Activated B cell treated with CpG ODN at 0.5 μM for 24 hours (primary cell): Measurements from ENCODE around the gene PUDP. TPM values are rescaled to one million over a fixed set of nuclear protein-coding genes. Genes with fewer than 3 reads are reported as not detected.
"Not testable (repeated sequence)": the region's sequence is repeated elsewhere in the genome, so short reads cannot be mapped to it uniquely, and the experiment has no call there.

ENCODE experiments used
- ATAC-seq: fragments of 200-7000 bp; cut with Tn5 transposase; one replicate; pipeline ENCODE4 v1.10.0; 2021; ENCODE audit warnings: low read depth, mild to moderate bottlenecking, moderate library complexity
- CTCF ChIA-PET: fragments of 350-600 bp; sonication (Branson Sonifier 250); formaldehyde crosslinking; loops from one replicate; lab custom pipeline; 2021; ENCODE audit warnings: antibody characterized with exemption; lab: Charles Lee
- POLR2A ChIA-PET: fragments of 350-600 bp; sonication (Branson Sonifier 250); formaldehyde crosslinking; loops from one replicate; lab custom pipeline; 2021; ENCODE audit warnings: antibody characterized with exemption; lab: Charles Lee
- DNase-seq: peaks from one replicate; pipeline ENCODE4 v3.0.0; 2022
- H3K27ac Mint-ChIP-seq: one replicate; pipeline ENCODE4 v1.8.0; 2020; ENCODE audit warnings: mixed read lengths
- H3K27me3 Mint-ChIP-seq: one replicate; pipeline ENCODE4 v1.8.0; 2021; ENCODE audit warnings: mixed read lengths
- H3K36me3 Mint-ChIP-seq: one replicate; pipeline ENCODE4 v1.8.0; 2021; ENCODE audit warnings: low read depth, mixed read lengths
- H3K4me1 Mint-ChIP-seq: one replicate; pipeline ENCODE4 v1.8.0; 2021; ENCODE audit warnings: mixed read lengths
- H3K4me3 Mint-ChIP-seq: one replicate; pipeline ENCODE4 v1.8.0; 2020; ENCODE audit warnings: mild to moderate bottlenecking, mixed read lengths
- H3K9me3 Mint-ChIP-seq: one replicate; pipeline ENCODE4 v1.8.0; 2020; ENCODE audit warnings: mixed read lengths
- CTCF ChIP-seq: fragments of 200-600 bp; IDR thresholded peaks from one replicate; pipeline ENCODE4 v1.8.0; 2022; ENCODE audit warnings: antibody characterized with exemption, mild to moderate bottlenecking
- intact Hi-C: fragments of 100-400 bp; cut with micrococcal nuclease; formaldehyde crosslinking; loops from one replicate; pipeline ENCODE4 v1.15.1; 2024
- total RNA-seq: library from RNA; stranded (reverse); gene quantifications from 2 replicates; pipeline ENCODE4 v1.2.3, GENCODE V29; 2022

PUDP gene
- total RNA-seq, 1 donor from 2014 or later: 14.0 TPM

GRCh38 chrX:7028246-7028645 lies 119.7 kb downstream of the PUDP start:
- ATAC-seq (no peak), DNase-seq (no peak)
- ChIA-PET POLR2A (no interaction called here), CTCF (no interaction called here)
- H3K27ac Mint-ChIP-seq: no peak overlapping the region
- H3K9me3 Mint-ChIP-seq: no peaks in the 10 kb centered on the region
- no peak overlapping the region for H3K4me3 Mint-ChIP-seq
- no peaks in the 10 kb centered on the region for H3K27me3 Mint-ChIP-seq
- no peak for TF ChIP-seq CTCF
- peaks cover 4% of the 10 kb centered on the region for H3K4me1 Mint-ChIP-seq
- intact Hi-C loops: no loop called here
- no peaks in the 10 kb centered on the region for H3K36me3 Mint-ChIP-seq

- DNase-seq: no peak
- intact Hi-C loops: no loop called here
- Mint-ChIP-seq H3K36me3 (no peaks in the 10 kb centered on the region), H3K4me3 (no peak overlapping the region), H3K9me3 (no peaks in the 10 kb centered on the region), H3K4me1 (peaks cover 4% of the 10 kb centered on the region), H3K27me3 (no peaks in the 10 kb centered on the region), H3K27ac (no peak overlapping the region)
- CTCF ChIA-PET: no interaction called here
- POLR2A ChIA-PET: no interaction called here
- ATAC-seq: no peak
- TF ChIP-seq CTCF: no peak
Observed at GRCh38 chrX:7027071-7027470, 120.9 kb downstream of the PUDP start.

- H3K36me3 Mint-ChIP-seq, intact Hi-C loops, ATAC-seq, H3K27ac Mint-ChIP-seq, H3K4me1 Mint-ChIP-seq, H3K27me3 Mint-ChIP-seq, H3K4me3 Mint-ChIP-seq, DNase-seq, POLR2A ChIA-PET, H3K9me3 Mint-ChIP-seq, CTCF ChIA-PET: not testable (repeated sequence)
Observed at GRCh38 chrX:7026365-7026764, 121.6 kb downstream of the PUDP start.

GRCh38 chrX:7025471-7025870 lies 122.5 kb downstream of the PUDP start:
- POLR2A ChIA-PET: no interaction called here
- DNase-seq: no peak
- no peaks in the 10 kb centered on the region for H3K9me3 Mint-ChIP-seq
- no peaks in the 10 kb centered on the region for H3K27me3 Mint-ChIP-seq
- H3K36me3 Mint-ChIP-seq: no peaks in the 10 kb centered on the region
- intact Hi-C loops: no loop called here
- H3K27ac Mint-ChIP-seq: no peak overlapping the region
- no peak overlapping the region for H3K4me3 Mint-ChIP-seq
- TF ChIP-seq CTCF: no peak
- CTCF ChIA-PET: no interaction called here
- no peak for ATAC-seq
- peaks cover 4% of the 10 kb centered on the region for H3K4me1 Mint-ChIP-seq

- DNase-seq: no peak
- no peak for ATAC-seq
- POLR2A ChIA-PET: no interaction called here
- no peaks in the 10 kb centered on the region for H3K36me3 Mint-ChIP-seq
- peaks cover 4% of the 10 kb centered on the region for H3K4me1 Mint-ChIP-seq
- no peak for TF ChIP-seq CTCF
- no peaks in the 10 kb centered on the region for H3K27me3 Mint-ChIP-seq
- H3K4me3 Mint-ChIP-seq: no peak overlapping the region
- intact Hi-C loops: no loop called here
- CTCF ChIA-PET: no interaction called here
- no peaks in the 10 kb centered on the region for H3K9me3 Mint-ChIP-seq
- no peak overlapping the region for H3K27ac Mint-ChIP-seq
Observed at GRCh38 chrX:7024850-7025249, 123.1 kb downstream of the PUDP start.

GRCh38 chrX:7022996-7023395 lies 125.0 kb downstream of the PUDP start:
- DNase-seq, H3K36me3 Mint-ChIP-seq, H3K4me3 Mint-ChIP-seq, ATAC-seq, CTCF ChIA-PET, H3K9me3 Mint-ChIP-seq, POLR2A ChIA-PET, H3K4me1 Mint-ChIP-seq, intact Hi-C loops, H3K27ac Mint-ChIP-seq, H3K27me3 Mint-ChIP-seq: not testable (repeated sequence)
